ENCODE measurements around the gene SSH2. TPM values are rescaled to one million over a fixed set of nuclear protein-coding genes. Genes with fewer than 3 reads are reported as not detected.

SSH2 gene
- total and polyA plus RNA-seq, 2 of the 13 experiments (the other 11 are each of a cell fraction or from before 2014, with no cell fraction given), result 6.0 to 6.4 TPM

DNA sequence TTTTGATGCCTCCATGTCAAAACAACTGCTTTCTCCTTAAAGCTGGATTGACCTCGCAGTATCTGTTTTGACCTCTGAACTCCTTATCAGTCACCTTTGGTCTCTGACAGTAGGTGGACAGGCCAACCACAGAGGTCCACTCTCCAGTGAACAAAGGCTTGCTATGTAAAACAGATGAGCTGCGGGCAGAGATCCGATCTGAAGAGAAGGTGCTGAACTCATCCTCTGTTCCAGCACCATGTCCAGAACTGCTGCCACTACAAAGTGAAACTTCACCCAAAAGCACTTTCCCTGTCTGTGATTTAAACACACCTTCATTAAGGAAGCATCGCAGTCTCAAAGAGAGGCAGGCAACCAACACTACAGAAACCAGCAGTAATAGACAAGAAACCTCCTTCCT lies 190.0 kb downstream of the SSH2 start (continued):
- TF ChIP-seq, protein P1, sequence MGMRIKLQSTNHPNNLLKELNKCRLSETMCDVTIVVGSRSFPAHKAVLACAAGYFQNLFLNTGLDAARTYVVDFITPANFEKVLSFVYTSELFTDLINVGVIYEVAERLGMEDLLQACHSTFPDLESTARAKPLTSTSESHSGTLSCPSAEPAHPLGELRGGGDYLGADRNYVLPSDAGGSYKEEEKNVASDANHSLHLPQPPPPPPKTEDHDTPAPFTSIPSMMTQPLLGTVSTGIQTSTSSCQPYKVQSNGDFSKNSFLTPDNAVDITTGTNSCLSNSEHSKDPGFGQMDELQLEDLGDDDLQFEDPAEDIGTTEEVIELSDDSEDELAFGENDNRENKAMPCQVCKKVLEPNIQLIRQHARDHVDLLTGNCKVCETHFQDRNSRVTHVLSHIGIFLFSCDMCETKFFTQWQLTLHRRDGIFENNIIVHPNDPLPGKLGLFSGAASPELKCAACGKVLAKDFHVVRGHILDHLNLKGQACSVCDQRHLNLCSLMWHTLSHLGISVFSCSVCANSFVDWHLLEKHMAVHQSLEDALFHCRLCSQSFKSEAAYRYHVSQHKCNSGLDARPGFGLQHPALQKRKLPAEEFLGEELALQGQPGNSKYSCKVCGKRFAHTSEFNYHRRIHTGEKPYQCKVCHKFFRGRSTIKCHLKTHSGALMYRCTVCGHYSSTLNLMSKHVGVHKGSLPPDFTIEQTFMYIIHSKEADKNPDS (CRISPR knock-in tag; IDR thresholded peaks at IDR 0.05), result peak; percentile 29; the same call in 1 of the 2 replicates
- TF ChIP-seq ZNF3 (CRISPR knock-in tag; IDR thresholded peaks at IDR 0.05), result no peak
- TF ChIP-seq MAZ (IDR thresholded peaks at IDR 0.05; ENCODE audit: borderline replicate concordance, low read depth, low read length), result no peak
- TF ChIP-seq MAZ (CRISPR knock-in tag; IDR thresholded peaks at IDR 0.05; ENCODE audit: low read depth), result no peak
- TF ChIP-seq, protein P2, sequence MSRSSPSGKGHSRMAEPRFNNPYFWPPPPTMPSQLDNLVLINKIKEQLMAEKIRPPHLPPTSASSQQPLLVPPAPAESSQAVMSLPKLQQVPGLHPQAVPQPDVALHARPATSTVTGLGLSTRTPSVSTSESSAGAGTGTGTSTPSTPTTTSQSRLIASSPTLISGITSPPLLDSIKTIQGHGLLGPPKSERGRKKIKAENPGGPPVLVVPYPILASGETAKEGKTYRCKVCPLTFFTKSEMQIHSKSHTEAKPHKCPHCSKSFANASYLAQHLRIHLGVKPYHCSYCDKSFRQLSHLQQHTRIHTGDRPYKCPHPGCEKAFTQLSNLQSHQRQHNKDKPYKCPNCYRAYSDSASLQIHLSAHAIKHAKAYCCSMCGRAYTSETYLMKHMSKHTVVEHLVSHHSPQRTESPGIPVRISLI (CRISPR knock-in tag; IDR thresholded peaks at IDR 0.05; ENCODE audit: borderline replicate concordance), result peak; percentile 58; the same call in 1 of the 2 replicates
- TF ChIP-seq TGIF2 (CRISPR knock-in tag; IDR thresholded peaks at IDR 0.05), result peak; percentile 31; the same call in 1 of the 2 replicates
- no peak for TF ChIP-seq ZNF10 (CRISPR knock-in tag; IDR thresholded peaks at IDR 0.05; ENCODE audit: borderline replicate concordance, low read depth)
- TF ChIP-seq ZNF841 (CRISPR knock-in tag; IDR thresholded peaks at IDR 0.05; ENCODE audit: borderline replicate concordance), result no peak
- TF ChIP-seq ARNT2 (CRISPR knock-in tag; IDR thresholded peaks at IDR 0.05; ENCODE audit: low read depth), result no peak
- no peak for TF ChIP-seq SATB2 (CRISPR knock-in tag; IDR thresholded peaks at IDR 0.05)
- TF ChIP-seq NFE2L1 (CRISPR knock-in tag; IDR thresholded peaks at IDR 0.05; ENCODE audit: borderline replicate concordance), result no peak
- no peak for TF ChIP-seq WIZ (CRISPR knock-in tag; IDR thresholded peaks at IDR 0.05)
- TF ChIP-seq PITX1 (CRISPR knock-in tag; IDR thresholded peaks at IDR 0.05), result peak; percentile 79
- peak; percentile 74 for TF ChIP-seq FOXA3 (CRISPR knock-in tag; IDR thresholded peaks at IDR 0.05)
- TF ChIP-seq ZNF790 (CRISPR knock-in tag; IDR thresholded peaks at IDR 0.05; ENCODE audit: borderline replicate concordance), result no peak
- TF ChIP-seq ZNF326 (CRISPR knock-in tag; IDR thresholded peaks at IDR 0.05; ENCODE audit: borderline replicate concordance), result no peak
- peak; percentile 98 for TF ChIP-seq HDAC2 (CRISPR knock-in tag; IDR thresholded peaks at IDR 0.05)
- no peak for TF ChIP-seq ZNF782 (CRISPR knock-in tag; IDR thresholded peaks at IDR 0.05; ENCODE audit: borderline replicate concordance)
- no peak for TF ChIP-seq ZNF557 (CRISPR knock-in tag; IDR thresholded peaks at IDR 0.05)
- TF ChIP-seq ZBTB38 (CRISPR knock-in tag; IDR thresholded peaks at IDR 0.05), result no peak
- TF ChIP-seq SMC3 (IDR thresholded peaks at IDR 0.05; ENCODE audit: low read length), result no peak
- peak; percentile 34; the same call in 1 of the 2 replicates for TF ChIP-seq GATAD1 (CRISPR knock-in tag; IDR thresholded peaks at IDR 0.05)
- no peak for TF ChIP-seq ZNF124 (CRISPR knock-in tag; IDR thresholded peaks at IDR 0.05)
- no peak for TF ChIP-seq KAT2B (IDR thresholded peaks at IDR 0.05; ENCODE audit: borderline replicate concordance, low read depth, low read length)
- no peak for TF ChIP-seq AGO2 (optimal IDR thresholded peaks at IDR 0.05; ENCODE audit: low read depth, low read length)
- TF ChIP-seq XBP1 (CRISPR knock-in tag; IDR thresholded peaks at IDR 0.05), result no peak
- no peak for TF ChIP-seq AGO1 (IDR thresholded peaks at IDR 0.05; ENCODE audit: low read depth, low read length, poor library complexity, severe bottlenecking)
- no peak for TF ChIP-seq DR1 (CRISPR knock-in tag; IDR thresholded peaks at IDR 0.05)
- no peak; the same call in 1 of the 2 replicates for TF ChIP-seq ZNF431 (CRISPR knock-in tag; IDR thresholded peaks at IDR 0.05; ENCODE audit: borderline replicate concordance, low read depth)
- no peak for TF ChIP-seq STAT5B (CRISPR knock-in tag; IDR thresholded peaks at IDR 0.05)

All from HepG2 (cell line).